ENCODE results near the gene SHQ1. TPM values are rescaled to one million over a fixed set of nuclear protein-coding genes. Genes with fewer than 3 reads are reported as not detected.

The SHQ1 gene
- total and polyA plus RNA-seq, 2 experiments from 2014 or later = 18.3 to 28.7 TPM

DNA sequence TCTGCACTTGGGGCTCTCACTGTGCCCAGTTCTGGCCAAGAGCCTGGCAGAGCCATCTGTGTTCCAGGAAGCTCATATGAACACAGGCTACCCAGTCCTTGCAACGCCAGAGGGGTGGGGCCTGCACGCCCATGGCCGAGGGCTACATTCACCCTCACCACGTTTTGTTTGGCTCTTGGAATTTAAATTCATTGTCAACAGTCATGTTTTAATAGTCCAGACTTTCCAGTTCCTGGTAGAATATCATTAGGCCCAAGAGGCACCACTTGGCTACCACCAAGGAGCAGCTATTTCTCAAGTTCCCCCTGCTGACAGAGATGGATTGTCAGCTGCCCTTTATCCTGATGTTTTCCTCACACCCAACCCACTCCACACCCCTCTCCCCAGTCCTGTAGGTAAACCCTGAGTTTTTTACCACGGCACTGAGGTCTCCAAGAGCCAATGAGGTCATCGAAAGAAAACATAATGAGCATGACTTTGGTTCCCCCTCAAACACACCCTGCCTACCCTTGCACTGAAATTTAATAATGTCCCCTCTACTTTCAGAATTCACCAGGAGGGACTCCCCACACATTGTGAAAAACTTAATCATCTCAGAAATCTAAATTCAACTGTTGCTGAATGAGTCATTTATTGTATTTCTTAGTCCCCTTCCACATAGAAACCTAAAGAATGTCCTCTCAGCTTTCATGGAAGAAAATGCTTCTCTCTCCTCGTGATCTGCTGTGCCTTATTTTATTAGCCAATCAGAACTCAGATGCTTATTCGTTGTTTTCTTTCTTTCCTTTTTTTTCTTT lies 125.1 kb downstream of the SHQ1 start (continued):
- TF ChIP-seq, protein P1, sequence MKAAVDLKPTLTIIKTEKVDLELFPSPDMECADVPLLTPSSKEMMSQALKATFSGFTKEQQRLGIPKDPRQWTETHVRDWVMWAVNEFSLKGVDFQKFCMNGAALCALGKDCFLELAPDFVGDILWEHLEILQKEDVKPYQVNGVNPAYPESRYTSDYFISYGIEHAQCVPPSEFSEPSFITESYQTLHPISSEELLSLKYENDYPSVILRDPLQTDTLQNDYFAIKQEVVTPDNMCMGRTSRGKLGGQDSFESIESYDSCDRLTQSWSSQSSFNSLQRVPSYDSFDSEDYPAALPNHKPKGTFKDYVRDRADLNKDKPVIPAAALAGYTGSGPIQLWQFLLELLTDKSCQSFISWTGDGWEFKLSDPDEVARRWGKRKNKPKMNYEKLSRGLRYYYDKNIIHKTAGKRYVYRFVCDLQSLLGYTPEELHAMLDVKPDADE (IDR thresholded peaks at IDR 0.05) = no peak
- TF ChIP-seq STAT1 (IDR thresholded peaks at IDR 0.05; ENCODE audit: unreplicated experiment) (no peak), EZH2 (IDR thresholded peaks at IDR 0.05; ENCODE audit: low read depth, unreplicated experiment) (no peak), ZNF114 (CRISPR knock-in tag; IDR thresholded peaks at IDR 0.05) (no peak), JUNB (IDR thresholded peaks at IDR 0.05; ENCODE audit: unreplicated experiment) (no peak), CREB1 (CRISPR knock-in tag; IDR thresholded peaks at IDR 0.05; ENCODE audit: low read depth) (no peak), ZNF331 (CRISPR knock-in tag; IDR thresholded peaks at IDR 0.05; ENCODE audit: low read depth) (no peak), EZH2phosphoT487 (IDR thresholded peaks at IDR 0.05; ENCODE audit: unreplicated experiment) (no peak)
- TF ChIP-seq, protein P2, sequence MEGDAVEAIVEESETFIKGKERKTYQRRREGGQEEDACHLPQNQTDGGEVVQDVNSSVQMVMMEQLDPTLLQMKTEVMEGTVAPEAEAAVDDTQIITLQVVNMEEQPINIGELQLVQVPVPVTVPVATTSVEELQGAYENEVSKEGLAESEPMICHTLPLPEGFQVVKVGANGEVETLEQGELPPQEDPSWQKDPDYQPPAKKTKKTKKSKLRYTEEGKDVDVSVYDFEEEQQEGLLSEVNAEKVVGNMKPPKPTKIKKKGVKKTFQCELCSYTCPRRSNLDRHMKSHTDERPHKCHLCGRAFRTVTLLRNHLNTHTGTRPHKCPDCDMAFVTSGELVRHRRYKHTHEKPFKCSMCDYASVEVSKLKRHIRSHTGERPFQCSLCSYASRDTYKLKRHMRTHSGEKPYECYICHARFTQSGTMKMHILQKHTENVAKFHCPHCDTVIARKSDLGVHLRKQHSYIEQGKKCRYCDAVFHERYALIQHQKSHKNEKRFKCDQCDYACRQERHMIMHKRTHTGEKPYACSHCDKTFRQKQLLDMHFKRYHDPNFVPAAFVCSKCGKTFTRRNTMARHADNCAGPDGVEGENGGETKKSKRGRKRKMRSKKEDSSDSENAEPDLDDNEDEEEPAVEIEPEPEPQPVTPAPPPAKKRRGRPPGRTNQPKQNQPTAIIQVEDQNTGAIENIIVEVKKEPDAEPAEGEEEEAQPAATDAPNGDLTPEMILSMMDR (conservative IDR thresholded peaks at IDR 0.05; ENCODE audit: low read depth in 2 of 2) = no peak

DNA sequence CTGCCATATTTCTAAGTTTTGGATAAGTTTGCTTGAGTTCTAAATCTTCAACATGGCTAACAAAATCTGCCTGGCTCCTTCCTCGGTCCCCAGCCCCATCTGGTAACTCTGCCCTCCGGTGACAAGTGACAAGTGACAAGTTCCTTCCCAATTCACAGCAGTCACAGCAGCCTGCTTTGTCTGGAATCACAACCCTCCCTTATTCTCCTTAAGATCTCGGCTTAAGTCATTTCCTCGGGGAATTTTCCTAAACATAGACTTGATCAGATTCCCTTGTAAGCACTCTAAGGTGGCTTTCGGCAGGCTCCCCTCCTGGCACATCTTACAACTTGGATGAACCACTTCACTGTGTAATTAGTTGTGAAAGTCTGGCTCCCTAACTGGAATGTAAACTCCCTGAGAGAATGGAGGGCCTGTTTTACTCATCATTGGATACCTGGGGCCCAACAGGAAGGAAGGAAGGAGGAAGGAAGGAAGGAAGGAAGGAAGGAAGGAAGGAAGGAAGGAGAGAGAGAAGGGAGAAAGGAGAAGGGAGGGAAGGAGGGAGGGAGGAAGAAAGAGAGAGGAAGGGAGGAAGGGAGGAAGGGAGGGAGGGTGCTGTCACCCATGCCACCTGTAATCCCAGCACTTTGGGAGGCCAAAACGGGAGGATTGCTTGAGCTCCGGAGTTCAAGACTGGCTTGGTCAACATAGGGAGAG lies 126.4 kb downstream of the SHQ1 start:
- Mint-ChIP-seq H3K36me3 (ENCODE audit: low read depth) (peaks cover 5% of the 10 kb centered on the region; the same call in 1 of the 3 replicates), H3K4me1 (peaks cover 21% of the 10 kb centered on the region), H3K4me3 (no peak overlapping the region), H3K27me3 (ENCODE audit: insufficient read depth, low read depth, poor library complexity) (peaks cover 7% of the 10 kb centered on the region), H3K9me3 (peaks cover 10% of the 10 kb centered on the region), H3K27ac (no peak overlapping the region)
- H3K36me3 ChIP-seq (ENCODE audit: insufficient read depth) = no peaks in the 10 kb centered on the region
- no peaks in the 10 kb centered on the region for H4K20me1 ChIP-seq (replicated peaks; ENCODE audit: insufficient read depth)
- H3K4me2 ChIP-seq = no peak overlapping the region
- H3K9me2 ChIP-seq (ENCODE audit: insufficient read depth) = no peaks in the 10 kb centered on the region
- H3K4me1 ChIP-seq (ENCODE audit: insufficient read depth) = peaks cover 12% of the 10 kb centered on the region
- peak overlapping the region; percentile 32; the same call in 1 of the 2 replicates for H3K27ac ChIP-seq (ENCODE audit: low read depth)
- H3K27me3 ChIP-seq (ENCODE audit: insufficient read depth) = no peaks in the 10 kb centered on the region
- no peaks in the 10 kb centered on the region for H3K79me2 ChIP-seq (replicated peaks; ENCODE audit: insufficient read depth)
- H3F3A ChIP-seq (replicated peaks; ENCODE audit: low read depth) = no peaks in the 10 kb centered on the region
- no peak overlapping the region for H3K4me3 ChIP-seq
- no peak for ATAC-seq
- H2AFZ ChIP-seq = peak overlapping the region; percentile 45
- no peak for DNase-seq (ENCODE audit: low spot score)
- TF ChIP-seq, protein P1 (IDR thresholded peaks at IDR 0.05) = no peak
- TF ChIP-seq, protein P3, sequence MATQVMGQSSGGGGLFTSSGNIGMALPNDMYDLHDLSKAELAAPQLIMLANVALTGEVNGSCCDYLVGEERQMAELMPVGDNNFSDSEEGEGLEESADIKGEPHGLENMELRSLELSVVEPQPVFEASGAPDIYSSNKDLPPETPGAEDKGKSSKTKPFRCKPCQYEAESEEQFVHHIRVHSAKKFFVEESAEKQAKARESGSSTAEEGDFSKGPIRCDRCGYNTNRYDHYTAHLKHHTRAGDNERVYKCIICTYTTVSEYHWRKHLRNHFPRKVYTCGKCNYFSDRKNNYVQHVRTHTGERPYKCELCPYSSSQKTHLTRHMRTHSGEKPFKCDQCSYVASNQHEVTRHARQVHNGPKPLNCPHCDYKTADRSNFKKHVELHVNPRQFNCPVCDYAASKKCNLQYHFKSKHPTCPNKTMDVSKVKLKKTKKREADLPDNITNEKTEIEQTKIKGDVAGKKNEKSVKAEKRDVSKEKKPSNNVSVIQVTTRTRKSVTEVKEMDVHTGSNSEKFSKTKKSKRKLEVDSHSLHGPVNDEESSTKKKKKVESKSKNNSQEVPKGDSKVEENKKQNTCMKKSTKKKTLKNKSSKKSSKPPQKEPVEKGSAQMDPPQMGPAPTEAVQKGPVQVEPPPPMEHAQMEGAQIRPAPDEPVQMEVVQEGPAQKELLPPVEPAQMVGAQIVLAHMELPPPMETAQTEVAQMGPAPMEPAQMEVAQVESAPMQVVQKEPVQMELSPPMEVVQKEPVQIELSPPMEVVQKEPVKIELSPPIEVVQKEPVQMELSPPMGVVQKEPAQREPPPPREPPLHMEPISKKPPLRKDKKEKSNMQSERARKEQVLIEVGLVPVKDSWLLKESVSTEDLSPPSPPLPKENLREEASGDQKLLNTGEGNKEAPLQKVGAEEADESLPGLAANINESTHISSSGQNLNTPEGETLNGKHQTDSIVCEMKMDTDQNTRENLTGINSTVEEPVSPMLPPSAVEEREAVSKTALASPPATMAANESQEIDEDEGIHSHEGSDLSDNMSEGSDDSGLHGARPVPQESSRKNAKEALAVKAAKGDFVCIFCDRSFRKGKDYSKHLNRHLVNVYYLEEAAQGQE (IDR thresholded peaks at IDR 0.05; ENCODE audit: unreplicated experiment) = no peak
- no peak for TF ChIP-seq JUNB (IDR thresholded peaks at IDR 0.05; ENCODE audit: unreplicated experiment)
